Frontal cortex (tissue), 4 donors: ENCODE data around the gene DTWD2. TPM values are rescaled to one million over a fixed set of nuclear protein-coding genes. Genes with fewer than 3 reads are reported as not detected.
A peak's percentile ranks its signal among the peaks of the same experiment; 100 is the strongest.

ENCODE experiments used
- DNase-seq, 2 donors: peaks; one replicate each; pipeline ENCODE4 v3.0.0; 2012; ENCODE audit warnings: low spot score in 2 of 2
- FAIRE-seq: peaks from 2 replicates; lab custom pipeline; 2012; peaks lifted over from hg19 to GRCh38; lab: Jason Lieb, UNC
- small RNA-seq: library from RNA; depleted of rRNA; stranded (forward); fragments of <200 nt; gene quantifications from one replicate; pipeline ENCODE3, GENCODE V24; 2014
- total RNA-seq: library from RNA; depleted of rRNA; stranded (reverse); fragments of >200 nt; gene quantifications from one replicate; pipeline ENCODE4 v1.2.3, GENCODE V29; 2014
- donor health status: control.
- donor health status: control.
- donor health status: control.

The DTWD2 gene
- total RNA-seq, 1 donor from 2014 or later, result 11.8 TPM

DNA sequence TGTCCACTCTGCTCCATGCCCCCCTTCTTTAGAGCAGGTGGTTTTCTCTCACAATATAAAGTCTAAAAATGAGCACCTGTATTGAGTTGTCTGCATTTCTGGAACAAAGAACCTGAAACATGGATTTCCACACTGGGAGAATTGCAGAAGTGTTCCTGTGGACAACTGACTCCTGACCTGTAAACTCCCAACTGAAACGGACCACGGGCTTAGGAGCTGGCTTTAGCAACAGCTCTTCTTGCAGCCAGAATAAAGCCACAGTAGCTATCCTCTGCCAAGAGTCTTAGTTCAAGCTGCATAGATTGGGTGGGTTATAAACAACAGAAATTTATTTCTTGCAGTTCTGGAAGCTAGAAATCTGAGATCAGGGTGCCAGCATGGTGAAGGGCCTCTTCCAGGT, 194.7 kb downstream of the DTWD2 start:
- DNase-seq, result no peak
- FAIRE-seq, result no peak

DNA sequence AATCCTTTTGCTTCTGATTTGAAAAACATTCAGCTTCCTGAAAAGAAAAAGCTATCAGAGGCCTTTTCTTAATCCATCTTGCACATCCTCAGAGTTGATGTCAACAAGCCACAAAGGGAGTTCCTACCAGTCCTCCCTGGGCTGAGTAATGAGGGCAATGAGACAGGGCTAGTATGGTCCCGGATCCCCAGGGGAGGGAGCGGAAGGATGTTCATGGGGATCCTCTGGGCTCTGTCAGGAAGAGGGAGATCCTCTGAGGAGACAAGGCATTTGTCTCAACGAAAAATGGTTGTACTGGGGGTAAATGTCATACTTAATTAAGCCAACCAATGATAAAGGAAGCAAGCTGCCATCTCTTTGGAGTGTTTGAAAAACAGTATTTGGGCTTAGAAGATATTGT, 195.3 kb downstream of the DTWD2 start:
- DNase-seq (no peak), FAIRE-seq (no peak)

DNA sequence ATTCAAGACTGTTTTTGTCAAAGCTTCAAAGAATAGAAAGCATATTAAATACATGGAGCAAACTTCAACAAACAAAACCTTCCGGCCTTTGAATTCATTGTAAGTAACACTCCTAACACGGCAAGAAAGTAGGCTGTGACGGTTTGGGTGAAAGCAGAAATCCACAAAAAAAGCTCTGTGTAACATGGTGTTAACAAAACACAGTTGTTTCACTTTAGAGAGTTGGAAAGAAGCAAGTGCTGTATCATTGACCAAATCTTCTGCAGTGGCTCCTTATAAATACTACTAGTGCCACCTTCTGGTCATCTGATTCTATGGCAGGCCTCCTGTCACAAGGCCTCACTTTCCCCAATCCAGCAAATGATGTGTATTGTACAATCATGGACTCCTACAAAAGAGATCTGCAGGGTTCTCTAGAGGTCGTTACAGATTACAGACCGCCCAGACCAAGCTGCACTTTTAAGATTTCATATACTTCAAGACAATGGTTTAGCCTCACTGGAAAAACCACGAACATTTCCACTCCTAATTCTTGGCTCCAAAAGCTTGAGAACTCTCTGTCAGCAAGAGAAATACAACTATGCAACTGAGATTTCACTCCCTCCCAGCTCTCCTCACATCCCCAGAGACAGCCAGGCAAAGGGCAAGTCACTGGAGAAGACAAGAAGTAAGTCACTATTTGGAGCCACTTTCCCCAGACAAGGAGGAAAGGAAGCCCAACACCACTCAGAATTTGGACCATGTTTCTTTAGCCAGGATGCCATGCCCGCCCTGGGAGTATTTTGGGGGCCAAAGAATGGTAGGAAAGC, 196.2 kb downstream of the DTWD2 start:
- DNase-seq, result peak; percentile 17 to 43
- FAIRE-seq, result peak; percentile 93

GRCh38 chr5:118789366-118789765, 199.0 kb downstream of the DTWD2 start:
- no peak for DNase-seq
- no peak for FAIRE-seq

GRCh38 chr5:118788351-118788750, 200.0 kb downstream of the DTWD2 start:
- DNase-seq (no peak), FAIRE-seq (no peak)

Small RNAs within 50 kb of the gene (small RNA-seq; reads per million reads assigned to genes)
- not detected for gene RNU6-373P

Other genes with a start within 250 kb of the DTWD2 start
- gene DMXL1, start 82.5 kb upstream of the DTWD2 start, total RNA-seq, result 104 TPM